GM12873 (cell line): Measurements from ENCODE around the gene SP140L.

Source experiments
- CTCF ChIP-seq: IDR thresholded peaks from 2 replicates; pipeline ENCODE4 v1.5.1; 2012; ENCODE audit warnings: low read depth, mild to moderate bottlenecking, moderate library complexity, low read length, control low read depth; ENCODE audit not compliant: insufficient read depth; ENCODE audit errors: missing control alignments

SP140L gene

GRCh38 chr2:230321031-230321430 is 6.0 kb upstream of the SP140L start:
- no peak for TF ChIP-seq CTCF

- no peak for TF ChIP-seq CTCF
Observed at GRCh38 chr2:230322561-230323384, 4.2 kb upstream of the SP140L start.

GRCh38 chr2:230323385-230324106 is 3.4 kb upstream of the SP140L start:
- TF ChIP-seq CTCF: peak; percentile 51

GRCh38 chr2:230324503-230324902 is 2.5 kb upstream of the SP140L start:
- TF ChIP-seq CTCF: no peak

GRCh38 chr2:230325316-230326243 is 1.4 kb upstream of the SP140L start:
- TF ChIP-seq CTCF: no peak

GRCh38 chr2:230327418-230328154 is 593 bp downstream of the SP140L start:
- no peak for TF ChIP-seq CTCF
